Effector memory CD4-positive, alpha-beta T cell (primary cell): ENCODE results near the gene CLIP4.

Experiments
- DNase-seq, 3 donors: peaks; one replicate each; pipeline ENCODE4 v3.0.0-alpha.2; 2020
- H3K27ac ChIP-seq: 2 replicates; pipeline ENCODE4 v1.7.0; 2013; ENCODE audit warnings: mild to moderate bottlenecking, low read length, moderate library complexity; ENCODE audit not compliant: insufficient read depth, poor library complexity, severe bottlenecking
- H3K27me3 ChIP-seq: replicated peaks from 2 replicates; pipeline ENCODE4 v1.7.0; 2013; ENCODE audit warnings: mild to moderate bottlenecking, low read length; ENCODE audit not compliant: insufficient read depth, control insufficient read depth, poor library complexity, severe bottlenecking
- H3K36me3 ChIP-seq: 2 replicates; pipeline ENCODE4 v1.7.0; 2013; ENCODE audit warnings: mild to moderate bottlenecking, low read length, moderate library complexity; ENCODE audit not compliant: control insufficient read depth, insufficient read depth
- H3K4me1 ChIP-seq: 2 replicates; pipeline ENCODE4 v1.7.0; 2013; ENCODE audit warnings: low read length, mild to moderate bottlenecking; ENCODE audit not compliant: control insufficient read depth, insufficient read depth, poor library complexity, severe bottlenecking
- H3K4me3 ChIP-seq: 2 replicates; pipeline ENCODE4 v1.7.0; 2013; ENCODE audit warnings: low read length, low read depth, mild to moderate bottlenecking; ENCODE audit not compliant: insufficient read depth, poor library complexity, severe bottlenecking
- H3K9me3 ChIP-seq: 2 replicates; pipeline ENCODE4 v1.7.0; 2013; ENCODE audit warnings: mild to moderate bottlenecking, low read length, moderate library complexity; ENCODE audit not compliant: control insufficient read depth

CLIP4 gene

GRCh38 chr2:29236074-29236473 lies 120.9 kb downstream of the CLIP4 start:
- Histone ChIP-seq H3K36me3 (no peaks in the 10 kb centered on the region), H3K4me3 (no peak overlapping the region), H3K4me1 (no peaks in the 10 kb centered on the region), H3K27ac (no peak overlapping the region), H3K27me3 (no peaks in the 10 kb centered on the region), H3K9me3 (no peaks in the 10 kb centered on the region)
- no peak for DNase-seq

GRCh38 chr2:29238497-29238896 lies 123.3 kb downstream of the CLIP4 start:
- DNase-seq: no peak
- H3K27ac ChIP-seq: no peak overlapping the region
- H3K27me3 ChIP-seq: no peaks in the 10 kb centered on the region

More at GRCh38 chr2:29238497-29238896, 123.3 kb downstream of the CLIP4 start:
- Histone ChIP-seq H3K36me3 (no peaks in the 10 kb centered on the region), H3K4me1 (no peaks in the 10 kb centered on the region), H3K9me3 (no peaks in the 10 kb centered on the region), H3K4me3 (no peak overlapping the region)
